Putamen (tissue), 1 donor: ENCODE measurements around the gene IL1RAP.
"Not testable (repeated sequence)": the region's sequence is repeated elsewhere in the genome, so short reads cannot be mapped to it uniquely, and the experiment has no call there.

Experiments used
- DNase-seq: peaks from one replicate; pipeline ENCODE4 v3.0.0-alpha.2; 2016; ENCODE audit warnings: low spot score

The IL1RAP gene

DNA sequence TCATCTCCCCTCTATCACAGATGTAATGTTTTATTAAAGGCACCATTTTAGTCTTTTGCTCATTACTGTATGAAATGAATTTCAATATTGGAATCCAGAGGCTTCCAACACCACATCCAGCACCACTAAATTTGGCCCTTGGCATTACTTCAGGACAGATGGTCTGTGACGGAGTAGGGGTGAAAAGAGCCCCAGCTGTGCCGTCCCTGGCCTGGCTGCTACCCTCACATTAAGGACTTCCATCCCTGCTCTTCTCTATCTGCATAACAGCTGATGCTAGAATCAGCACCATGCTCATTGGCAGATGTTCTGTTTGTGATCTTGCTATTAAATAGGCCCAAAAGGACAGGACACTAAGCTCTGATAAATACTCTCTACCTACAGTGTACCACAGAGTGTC, 152.9 kb downstream of the IL1RAP start:
- DNase-seq: no peak

DNA sequence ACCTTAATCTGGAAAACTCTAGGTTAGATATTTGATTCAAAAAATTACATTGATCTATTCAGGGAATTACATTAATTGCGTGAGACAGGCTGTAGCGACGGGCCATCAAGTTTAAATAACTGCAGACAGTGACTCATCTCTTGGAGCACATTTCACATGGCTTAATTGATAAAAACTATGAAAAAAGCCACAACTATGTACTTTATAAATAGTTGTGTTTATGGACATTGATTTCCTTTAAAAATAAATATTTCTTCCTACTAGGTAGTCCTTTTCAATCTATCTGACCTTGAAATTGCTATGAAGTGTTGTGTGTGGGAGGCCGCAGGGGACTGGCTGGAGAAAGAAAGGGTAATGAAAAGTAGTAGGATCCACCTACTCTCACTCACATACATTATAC, 157.8 kb downstream of the IL1RAP start:
- DNase-seq: no peak

DNA sequence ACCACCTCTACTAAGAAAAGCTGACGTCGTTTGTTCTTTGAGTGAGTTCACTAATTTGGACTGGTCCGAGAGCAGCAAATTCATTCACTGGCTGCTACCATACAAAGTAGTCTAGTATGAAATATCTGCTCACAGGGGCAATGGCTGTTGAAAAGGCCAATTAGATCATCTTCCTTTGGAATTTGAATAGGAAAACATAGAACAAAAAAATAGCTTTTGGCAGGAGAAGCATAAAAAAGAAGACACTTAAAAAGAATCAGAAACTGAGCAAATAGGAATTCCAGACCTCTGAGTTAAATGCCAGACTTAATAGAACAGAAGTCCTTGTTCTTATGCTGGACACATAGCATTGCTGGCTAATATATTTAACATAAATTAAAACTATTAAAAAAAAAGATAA, 159.3 kb downstream of the IL1RAP start:
- DNase-seq: no peak

DNA sequence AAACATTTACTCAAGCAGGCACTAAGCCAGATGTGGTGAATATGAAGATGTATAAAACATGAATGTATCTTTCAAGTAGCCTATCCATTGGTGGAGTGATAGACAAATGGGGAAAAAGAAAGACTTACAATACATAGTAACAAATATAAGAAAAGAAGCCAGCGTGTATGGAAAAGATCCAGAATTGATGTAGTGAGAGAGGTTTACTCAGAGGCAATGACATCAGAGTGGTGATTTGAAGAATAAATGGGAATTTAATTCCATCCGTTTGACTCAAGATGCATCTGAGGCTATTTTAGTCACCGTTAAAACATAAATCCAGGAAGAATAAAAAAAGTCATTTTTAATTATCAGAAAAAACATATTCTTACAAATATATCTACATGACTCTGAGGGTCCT, 162.6 kb downstream of the IL1RAP start:
- no peak for DNase-seq

DNA sequence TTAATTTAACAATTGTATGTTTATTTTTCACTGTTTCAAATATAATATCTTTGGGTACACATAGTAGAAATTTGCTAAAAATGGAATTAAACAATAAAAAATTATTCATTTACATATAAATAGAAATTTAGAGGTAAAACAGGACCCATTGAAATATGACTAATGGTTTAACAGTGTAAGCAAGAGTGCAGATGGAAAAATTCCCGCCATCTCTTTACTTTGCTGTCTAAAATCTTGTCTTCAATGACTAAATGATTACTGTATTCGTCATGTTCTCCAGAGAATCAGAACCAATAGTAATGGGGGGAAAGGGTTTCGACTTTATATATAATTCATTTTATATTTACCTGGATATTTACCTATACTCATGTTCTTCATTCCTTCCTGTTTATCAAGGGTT, 163.1 kb downstream of the IL1RAP start:
- no peak for DNase-seq

DNA sequence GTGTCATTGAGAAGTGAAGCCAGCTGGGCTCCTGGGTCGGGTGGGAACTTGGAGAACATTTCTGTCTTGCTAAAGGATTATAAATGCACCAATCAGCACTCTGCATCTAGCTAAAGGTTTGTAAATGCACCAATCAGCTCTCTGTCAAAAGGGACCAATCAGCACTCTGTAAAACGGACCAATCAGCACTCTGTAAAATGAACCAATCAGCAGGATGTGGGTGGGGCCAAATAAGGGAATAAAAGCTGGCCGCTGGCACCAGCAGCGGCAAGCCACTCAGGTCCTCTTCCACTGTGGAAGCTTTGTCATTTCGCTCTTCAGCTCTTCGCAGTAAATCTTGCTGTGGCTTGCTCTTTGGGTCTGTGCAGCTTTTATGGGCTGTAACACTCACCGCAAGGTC, 164.0 kb downstream of the IL1RAP start:
- not testable (repeated sequence) for DNase-seq

DNA sequence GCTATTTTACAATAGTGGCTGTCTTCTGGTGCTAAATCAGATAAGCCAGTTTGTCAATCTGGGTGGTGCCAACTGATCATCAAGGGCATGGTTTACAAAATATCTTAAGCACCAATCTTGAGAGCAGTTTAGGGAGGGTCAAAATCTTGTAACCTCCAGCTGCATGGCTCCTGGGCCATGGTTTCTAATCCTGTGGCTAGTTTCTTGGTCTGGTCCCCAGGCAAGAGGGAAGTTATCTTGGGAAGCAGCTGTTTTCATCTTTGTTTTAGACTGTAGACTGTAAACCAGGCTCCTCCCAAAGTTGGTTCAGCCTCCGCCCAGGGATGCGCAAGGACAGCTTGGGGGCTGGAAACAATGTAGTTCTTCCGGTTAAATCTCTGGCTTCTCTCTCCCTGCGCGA, 166.8 kb downstream of the IL1RAP start:
- DNase-seq: no peak

DNA sequence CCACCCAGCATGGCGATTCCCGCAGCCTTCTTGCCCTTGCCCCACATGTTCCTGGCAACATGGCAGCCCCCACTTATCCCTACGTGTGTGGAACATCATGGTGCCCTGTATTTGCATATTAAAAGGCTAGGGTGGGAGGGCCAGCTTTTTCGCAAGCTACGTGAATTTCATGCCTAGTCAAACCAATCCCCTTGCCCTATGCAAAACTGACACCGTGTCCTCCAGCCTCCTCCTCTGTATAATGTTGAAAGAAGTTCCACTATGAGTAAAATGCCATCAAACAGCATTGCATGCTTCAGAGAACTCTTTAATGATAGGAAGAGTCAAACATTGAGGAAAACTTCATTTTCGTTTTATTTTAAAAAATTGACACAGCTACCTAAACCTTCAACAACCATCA, 170.9 kb downstream of the IL1RAP start:
- DNase-seq: no peak

DNA sequence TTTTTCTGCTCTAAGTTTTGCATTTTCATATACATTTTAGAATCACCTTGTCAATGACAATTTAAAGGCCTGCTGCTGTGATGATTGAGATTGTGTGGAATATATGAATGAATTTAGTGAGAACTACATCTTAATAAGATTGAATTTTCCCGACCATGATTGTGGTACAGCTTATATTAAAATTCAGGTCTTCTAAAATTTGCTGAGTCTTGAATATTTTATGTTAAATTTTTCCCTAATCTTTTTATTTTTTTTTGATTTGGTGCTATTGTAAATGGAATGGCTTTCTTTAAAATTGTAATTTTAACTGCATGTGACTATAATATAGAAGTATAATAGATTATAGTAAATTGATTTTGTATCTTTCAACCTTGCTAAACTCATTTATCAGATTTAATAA, 172.1 kb downstream of the IL1RAP start:
- no peak for DNase-seq

DNA sequence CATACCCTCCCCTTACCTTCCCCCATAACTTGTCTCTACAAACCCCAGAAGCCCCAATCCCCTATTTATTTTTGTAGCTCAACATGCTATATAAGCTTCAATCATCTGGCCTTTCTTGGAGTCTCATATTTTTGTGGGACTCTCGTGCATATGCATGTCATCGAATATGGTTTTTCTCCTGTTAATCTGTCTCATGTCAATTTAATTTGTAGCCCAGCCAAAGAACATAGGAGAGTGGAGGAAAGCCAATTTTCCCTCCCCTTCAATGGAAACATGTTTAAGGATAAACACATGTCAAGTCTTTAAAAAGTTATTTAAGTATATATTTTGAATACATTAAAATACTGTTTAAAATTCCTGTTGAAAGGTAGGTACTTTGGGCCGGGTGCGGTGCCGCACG, 176.4 kb downstream of the IL1RAP start:
- DNase-seq: no peak

DNA sequence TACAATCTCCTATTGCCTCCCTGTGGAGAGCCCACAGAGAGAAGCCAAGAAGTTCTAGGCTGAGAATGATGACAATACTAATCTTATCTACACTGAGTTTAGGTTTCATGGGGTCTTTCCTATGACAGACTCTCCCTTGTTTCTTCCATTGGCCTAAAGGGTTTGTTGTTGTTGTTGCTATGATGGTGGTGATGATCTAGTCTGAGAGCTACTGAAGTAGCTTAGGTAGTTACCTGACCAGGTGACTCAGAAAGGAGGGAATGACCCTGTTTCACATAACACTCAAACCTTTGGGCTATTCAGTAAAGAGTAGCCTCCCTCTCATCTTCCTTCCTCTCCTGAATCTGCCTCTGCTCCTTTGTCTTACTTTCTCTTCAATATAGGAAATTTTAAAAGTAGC, 178.4 kb downstream of the IL1RAP start:
- no peak for DNase-seq

DNA sequence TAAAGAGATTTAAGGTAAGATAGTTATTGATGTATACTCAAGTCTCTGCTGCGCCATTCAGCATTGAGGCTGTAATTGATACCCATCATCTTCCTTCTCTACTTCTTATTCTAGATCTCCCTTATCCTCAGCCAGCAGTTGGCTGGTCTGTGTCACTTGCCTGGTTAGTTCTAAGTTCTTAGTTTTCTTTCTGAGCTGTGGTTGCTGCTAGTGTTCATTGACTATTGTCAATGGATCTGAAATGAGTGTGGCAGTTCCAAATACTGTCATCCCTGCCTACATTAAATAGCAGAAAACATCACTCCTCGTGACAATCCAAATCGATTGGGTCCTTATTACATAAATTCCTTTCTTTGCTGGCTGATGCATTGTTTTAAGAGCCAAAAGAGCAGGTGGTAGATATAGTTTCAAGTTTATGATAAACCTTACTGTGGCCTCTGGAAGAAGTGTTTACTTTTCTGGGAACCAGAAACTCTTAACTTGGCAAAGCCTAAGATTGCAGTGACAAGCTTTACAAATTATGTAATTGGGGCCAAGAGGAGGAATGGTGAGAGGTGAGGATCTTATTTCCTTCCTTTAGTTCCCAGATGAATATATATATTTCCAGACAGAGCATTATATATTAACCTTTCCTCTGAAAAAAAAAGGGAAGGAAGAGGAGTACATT, 180.6 kb downstream of the IL1RAP start:
- DNase-seq: no peak

DNA sequence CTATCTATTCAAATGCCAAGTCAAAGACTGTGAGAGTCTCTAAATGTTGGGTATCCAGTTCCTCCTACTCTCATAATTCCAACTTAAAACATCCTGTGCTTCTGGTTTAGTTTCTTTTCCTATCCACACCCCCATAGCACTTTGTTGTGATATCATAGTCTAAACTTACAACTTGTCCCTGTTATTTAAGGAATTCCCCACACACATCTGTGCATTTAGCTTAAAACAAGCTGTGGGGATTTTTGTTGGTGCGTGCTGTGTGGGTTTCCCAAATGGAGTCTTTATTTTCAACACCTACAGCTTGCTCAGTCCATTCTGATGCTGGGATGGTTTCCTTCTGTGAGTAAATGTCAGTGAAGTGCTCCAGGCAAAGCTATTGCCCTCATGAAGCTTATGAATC, 181.3 kb downstream of the IL1RAP start:
- DNase-seq: no peak

DNA sequence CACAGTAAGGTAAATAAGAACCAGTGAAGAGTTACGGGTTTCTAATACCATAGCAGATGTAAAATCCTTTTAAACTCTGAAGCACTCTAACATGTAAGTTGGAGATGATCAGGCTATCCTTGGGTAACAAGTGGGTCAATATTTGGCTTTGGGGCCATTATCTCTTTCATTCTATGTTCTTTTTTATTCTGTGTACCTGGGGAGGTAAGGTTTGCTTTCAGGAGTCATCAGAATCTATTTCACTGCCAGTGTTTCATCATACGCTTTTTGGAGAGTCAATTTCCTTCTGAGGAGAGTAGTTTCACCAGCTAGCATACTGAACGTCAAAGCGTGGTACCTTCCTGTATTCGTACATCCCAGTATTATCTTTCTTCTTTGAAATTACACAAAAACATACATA, 182.1 kb downstream of the IL1RAP start:
- DNase-seq: no peak

DNA sequence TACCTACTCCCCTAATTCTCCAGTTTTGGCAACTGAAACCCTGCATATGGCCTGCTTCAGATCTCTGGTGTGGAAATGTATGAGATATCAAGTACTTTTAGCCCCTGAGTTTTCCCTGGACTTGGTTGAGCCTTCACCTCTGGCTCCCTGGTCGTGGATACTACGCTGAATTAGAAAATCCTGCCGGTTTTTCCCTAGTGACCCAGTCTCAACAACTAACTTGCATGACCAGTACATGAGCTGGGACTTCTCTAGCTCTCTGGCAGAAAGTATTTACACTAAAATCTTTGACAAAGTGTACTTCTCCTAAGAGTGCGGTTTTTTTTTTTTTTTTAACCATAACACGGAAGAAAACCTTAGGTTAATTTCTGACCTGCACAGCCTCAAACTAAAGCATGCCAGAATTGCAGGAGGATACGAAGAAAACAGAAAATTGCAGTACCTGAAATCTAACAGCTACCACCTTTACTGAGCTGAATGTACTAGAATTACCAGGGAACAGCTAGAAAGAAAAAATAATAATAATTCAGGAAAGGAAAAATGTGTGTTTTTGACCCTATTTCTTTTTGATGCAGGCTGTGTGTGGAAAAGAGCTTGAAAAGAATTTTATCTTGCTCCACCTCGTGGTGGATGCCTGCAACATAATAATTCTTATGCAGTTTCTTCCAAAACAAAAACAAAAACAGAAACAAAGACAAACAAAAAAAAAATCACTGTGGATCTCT, 183.1 kb downstream of the IL1RAP start:
- peak; percentile 4 for DNase-seq

DNA sequence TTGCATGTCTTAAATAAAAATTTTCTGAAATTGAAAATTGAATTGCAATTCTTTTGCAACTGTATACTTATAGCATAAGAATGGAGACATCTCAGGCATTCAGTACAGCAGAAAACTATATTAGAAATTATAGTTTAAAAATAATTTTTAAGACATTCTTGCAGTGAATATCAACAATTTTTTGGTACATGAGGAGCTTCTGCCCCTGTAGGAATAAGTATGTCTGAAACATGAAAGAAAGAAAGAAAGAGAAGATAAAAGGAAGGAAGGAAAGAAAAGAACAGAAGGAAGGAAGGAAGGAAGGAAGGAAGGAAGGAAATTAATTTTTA, 183.6 kb downstream of the IL1RAP start:
- no peak for DNase-seq

DNA sequence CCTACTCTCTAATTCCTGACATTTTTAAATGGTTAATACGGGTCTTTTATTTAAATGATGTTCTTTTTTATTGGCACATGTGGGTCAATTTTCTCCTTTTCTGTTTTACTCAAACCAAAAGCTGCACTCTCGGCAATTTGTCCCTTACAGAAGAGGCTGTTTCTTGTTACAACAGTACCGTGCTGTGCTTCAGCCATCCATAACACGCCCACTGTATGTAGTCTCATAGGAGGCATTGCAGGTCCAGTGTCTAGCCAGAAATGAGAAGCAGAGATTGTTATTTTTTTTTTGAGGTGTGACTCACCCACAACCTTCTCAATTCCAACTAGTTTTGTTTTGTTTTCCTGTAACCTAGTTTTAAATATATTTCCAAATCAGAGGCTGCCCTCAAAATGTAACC, 184.0 kb downstream of the IL1RAP start:
- no peak for DNase-seq

DNA sequence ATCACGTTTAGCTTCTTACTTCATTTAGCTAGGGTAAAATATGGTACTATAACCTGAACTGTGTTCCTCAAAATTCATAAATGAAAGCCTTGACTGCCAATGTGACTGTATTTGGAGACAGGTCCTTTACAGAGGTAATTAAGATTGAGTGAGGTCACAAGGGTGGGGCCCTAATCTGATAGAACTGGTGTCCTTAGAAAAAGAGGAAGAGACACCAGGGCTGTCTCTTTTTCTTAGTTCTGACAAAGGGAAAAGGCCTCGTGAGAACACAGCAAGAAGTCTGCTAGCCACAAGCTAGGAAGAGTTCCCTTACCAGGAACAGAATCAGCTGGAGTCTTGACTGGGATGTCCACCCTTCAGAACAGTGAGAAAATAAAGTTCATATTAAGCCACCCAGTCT, 185.9 kb downstream of the IL1RAP start:
- no peak for DNase-seq

DNA sequence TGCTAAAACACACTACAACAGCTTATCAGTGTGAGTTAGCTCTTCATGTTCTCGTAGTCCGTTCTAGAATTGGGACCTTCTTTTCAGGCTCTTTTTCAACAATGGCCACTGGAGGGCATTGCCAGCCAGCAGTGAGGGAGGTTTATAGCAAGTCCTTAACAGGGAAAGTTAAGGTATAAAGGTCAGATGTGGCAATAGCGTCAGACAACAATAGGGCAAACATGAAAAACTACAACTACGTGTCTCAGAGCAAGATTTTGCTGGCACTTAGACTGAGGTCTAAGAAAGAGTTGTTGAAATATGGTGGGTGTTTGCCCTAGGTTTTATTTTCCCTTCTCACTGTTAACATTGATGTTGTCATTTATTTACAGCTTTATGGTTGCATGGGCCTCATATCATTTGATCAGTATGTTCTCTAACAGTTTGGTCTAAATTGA, 187.2 kb downstream of the IL1RAP start:
- no peak for DNase-seq

DNA sequence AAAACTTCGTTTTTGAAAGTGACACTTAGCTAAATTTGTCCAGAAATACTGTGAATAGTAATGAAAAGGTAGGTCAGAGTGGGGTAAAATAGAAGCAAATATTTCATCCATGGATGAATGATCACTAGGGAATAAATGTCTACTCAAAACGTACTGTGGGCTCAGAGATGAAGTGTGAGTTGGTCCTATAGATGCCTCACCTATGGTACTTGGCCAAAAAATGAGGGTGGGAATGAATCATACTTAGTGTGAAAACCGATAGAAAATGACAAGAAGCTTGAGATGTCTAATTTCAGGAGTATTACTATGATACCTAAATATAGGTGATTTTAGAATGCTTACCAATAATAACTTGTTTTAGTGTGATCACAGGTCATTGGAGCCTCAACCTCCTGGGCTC, 192.7 kb downstream of the IL1RAP start:
- DNase-seq: no peak
